ENCODE measurements around the gene SGCG.

GRCh38 chr13:23144431-23144830 is 36.3 kb upstream of the SGCG start:
- TF ChIP-seq EP300 (IDR thresholded peaks at IDR 0.05): no peak
- TF ChIP-seq CTCF (IDR thresholded peaks at IDR 0.05): no peak
- no peak for TF ChIP-seq POLR2A (IDR thresholded peaks at IDR 0.05; ENCODE audit: low read length)

Measured in A549 (cell line).